ENCODE results near the gene PUM1. TPM values are rescaled to one million over a fixed set of nuclear protein-coding genes. Genes with fewer than 3 reads are reported as not detected.

PUM1 gene
- polyA plus RNA-seq, 12 donors, result 54.4 to 83.6 (median 64.3) TPM; not detected in 1

- no peak for DNase-seq
Observed at GRCh38 chr1:30894508-30894973, 171.0 kb downstream of the PUM1 start.

DNA sequence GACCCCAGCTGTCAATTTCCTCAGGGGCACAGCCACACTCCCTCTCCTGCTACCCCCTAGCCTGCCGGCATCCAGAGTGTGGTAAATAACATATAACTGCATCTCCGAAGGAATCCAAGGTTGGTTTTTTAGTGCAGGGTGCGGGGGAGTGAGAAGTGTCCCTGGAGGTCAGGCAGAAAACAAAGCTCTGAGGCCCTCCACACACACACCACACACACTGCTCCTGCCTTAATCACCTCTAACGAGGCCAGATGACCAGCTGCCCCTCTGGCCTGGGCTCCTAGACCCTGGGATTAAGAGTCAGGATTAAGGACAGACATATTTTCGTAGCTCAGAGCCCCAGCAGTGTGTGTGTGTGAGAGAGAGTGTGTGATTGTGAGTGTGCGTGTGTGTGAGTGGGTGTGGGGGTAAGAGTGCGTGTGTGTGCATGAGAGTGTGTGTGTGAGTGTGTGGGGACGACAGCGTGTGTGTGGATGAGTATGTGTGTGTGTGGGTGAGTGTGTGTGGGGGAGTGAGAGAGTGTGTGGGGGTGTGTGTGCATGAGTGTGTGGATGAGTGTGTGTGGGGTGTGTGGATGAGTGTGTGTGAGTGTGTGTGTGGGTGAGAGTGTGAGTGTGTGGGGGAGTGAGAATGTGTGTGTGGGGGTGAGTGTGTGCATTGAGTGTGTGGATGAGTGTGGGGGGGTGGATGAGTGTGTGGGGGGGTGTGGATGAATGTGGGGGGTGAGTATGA lies 171.6 kb downstream of the PUM1 start:
- no peak for DNase-seq

DNA sequence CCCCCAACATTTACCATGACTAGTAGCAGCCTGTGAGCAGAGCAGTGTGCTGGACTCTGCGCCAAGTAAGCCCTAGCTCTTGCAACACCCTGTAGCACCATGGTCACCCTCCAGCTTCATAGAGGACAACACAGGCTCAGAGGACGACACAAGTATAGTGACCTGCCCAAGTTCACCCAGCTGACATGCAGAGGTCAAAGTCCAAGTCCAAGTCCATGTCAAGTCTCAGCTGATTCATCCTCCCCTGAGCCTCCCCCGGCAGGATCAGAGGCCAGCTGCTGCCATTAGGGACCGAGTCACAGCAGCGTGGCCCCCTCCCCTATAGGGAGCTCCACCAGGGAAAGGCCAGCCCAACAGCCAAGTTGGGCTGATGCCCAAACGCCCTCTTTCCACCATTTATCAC lies 172.8 kb downstream of the PUM1 start:
- no peak for DNase-seq

DNA sequence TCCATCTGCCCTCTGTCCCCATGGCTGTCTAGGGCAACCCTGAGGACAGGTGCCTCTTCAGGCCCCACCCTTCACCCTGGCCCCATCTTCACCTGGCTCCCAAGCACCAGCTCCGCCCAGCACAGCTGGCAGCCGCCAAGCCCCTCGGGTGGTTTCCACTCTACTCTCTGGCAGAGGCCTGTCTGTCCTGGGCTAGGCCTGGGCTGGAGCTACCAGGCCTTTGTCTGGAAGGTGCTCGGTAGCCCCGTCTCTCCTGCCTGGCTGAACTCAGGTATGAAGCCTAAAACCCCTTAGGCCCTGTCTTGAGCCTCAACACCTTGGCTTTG lies 174.3 kb downstream of the PUM1 start:
- DNase-seq, result no peak

GRCh38 chr1:30890502-30891226 lies 174.9 kb downstream of the PUM1 start:
- no peak for DNase-seq

DNA sequence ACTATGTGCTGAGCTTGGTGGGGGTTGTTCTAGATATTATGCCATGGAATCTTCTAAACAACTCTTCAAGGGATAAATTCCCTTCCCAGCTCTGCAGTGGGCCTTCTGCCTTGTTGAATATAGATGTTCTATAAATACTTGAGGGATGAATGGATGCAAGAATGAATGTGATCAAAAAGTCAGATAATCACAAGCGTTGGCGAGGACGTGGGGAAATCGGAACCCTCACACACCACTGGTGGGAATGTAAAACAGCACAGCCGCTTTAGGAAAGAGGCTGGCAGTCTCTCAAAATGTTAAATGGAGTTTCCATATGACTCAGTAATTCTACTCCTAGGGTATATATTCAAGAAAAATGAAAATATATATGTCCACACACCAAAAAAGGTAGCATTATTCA lies 176.0 kb downstream of the PUM1 start:
- no peak for DNase-seq

GRCh38 chr1:30888975-30889374 lies 176.5 kb downstream of the PUM1 start:
- no peak for DNase-seq

GRCh38 chr1:30888391-30888790 lies 177.1 kb downstream of the PUM1 start:
- DNase-seq, result no peak

GRCh38 chr1:30887485-30888315 lies 177.8 kb downstream of the PUM1 start:
- no peak for DNase-seq

DNA sequence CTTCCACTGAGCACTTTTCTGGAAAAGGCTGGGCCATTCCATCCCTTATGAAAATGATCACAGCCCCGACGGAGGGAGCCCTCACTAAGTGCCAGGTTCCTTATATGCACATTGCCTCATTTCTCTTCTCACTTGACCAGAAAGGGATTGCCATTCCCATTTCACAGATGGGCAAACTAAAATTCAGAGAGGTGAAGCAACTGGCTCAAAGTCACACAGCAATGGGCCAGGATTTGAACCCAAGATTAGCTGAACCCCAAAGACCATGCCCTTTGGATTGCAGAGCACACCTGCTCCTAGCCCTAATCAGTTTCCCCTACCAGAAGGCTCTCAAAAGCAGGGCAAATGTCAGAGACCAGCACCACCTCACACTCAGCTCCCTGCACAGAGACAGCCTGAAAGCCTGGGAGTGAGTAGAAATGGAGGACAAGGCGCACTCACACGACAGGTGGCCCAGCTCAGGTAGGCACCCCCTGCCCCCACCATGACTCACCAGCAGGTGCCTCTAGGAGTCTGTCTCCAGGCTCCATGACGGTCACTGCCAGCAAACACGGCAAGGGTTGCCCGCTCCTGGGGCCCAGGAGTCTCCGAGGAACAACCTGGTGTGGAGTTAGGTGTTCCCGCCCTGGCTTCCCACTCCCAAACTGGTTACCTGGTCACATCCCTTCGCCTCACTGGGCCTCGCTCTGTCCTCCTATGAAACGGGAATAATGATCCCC lies 178.6 kb downstream of the PUM1 start:
- DNase-seq, result no peak

DNA sequence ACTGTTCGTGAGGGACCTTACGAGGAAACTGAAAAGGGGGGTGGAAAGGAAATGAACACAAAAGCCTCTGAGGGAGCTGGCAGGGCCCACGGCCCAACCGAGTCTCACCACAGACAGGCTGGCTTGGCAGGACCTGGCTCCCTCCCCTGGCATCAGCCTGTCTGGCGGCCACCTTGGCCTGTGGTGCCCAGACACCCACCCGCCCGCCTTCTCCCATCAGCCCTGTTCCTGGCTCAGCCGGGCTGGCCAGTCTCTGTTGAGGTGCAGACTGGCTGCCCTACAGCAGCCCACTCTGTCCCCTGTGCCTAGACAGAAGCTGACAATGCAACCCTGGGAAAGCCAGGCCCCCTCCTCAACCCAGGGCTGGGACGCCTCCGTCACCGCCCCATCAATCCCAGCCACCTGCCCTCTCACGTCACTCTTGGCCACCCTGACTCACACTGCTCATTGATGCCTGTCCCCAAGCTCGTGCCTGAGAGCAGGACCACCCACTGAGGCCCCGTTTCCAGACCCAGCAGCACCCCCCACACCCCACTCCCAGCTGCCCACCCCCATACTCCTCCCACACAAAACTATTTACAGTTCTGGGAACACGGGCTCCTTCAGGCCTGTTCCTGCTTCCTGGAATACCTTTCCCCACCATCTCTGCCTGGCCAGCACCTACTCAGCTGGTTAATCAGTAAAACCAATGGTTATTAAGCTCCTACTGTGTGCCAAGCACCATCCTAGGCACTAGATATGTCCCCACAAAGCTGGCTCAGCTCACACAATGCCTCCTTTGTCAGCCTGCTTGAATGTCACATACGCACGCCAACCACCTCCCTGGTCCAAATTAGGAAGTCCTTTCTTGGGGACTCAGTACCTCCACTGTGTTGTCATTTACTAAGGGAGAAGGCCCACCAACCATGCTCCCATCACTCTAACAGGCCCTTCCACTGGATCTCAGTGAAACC lies 179.7 kb downstream of the PUM1 start:
- no peak for DNase-seq

GRCh38 chr1:30884723-30885122 lies 180.8 kb downstream of the PUM1 start:
- DNase-seq, result no peak

GRCh38 chr1:30883389-30884172 lies 181.9 kb downstream of the PUM1 start:
- DNase-seq, result no peak

- DNase-seq, result no peak
Observed at GRCh38 chr1:30882678-30883388, 182.7 kb downstream of the PUM1 start.

Other genes starting within 250 kb of the PUM1 start
- 100 to 1,000 TPM in 1 of 12 donors, 10 to 100 TPM in 11; 31.6 to 130 (median 43.9) TPM for gene SDC3, start 157.0 kb downstream of the PUM1 start, polyA plus RNA-seq (ENCODE audit: insufficient read length in 12 of 12)
- gene NKAIN1, start 174.2 kb upstream of the PUM1 start, polyA plus RNA-seq (ENCODE audit: insufficient read length in 12 of 12), result 1 to 10 TPM in 9 of 12 donors, under 1 TPM in 2, not detected in 1; 0.90 to 9.1 (median 1.9) TPM
- 10 to 100 TPM in 11 of 12 donors, not detected in 1; 31.0 to 49.2 (median 42.2) TPM for gene SNRNP40, start 231.1 kb upstream of the PUM1 start, polyA plus RNA-seq (ENCODE audit: insufficient read length in 12 of 12)
- 10 to 100 TPM in 11 of 12 donors, not detected in 1; 21.0 to 49.2 (median 28.9) TPM for gene ZCCHC17, start 231.3 kb upstream of the PUM1 start, polyA plus RNA-seq (ENCODE audit: insufficient read length in 12 of 12)

Measured in muscle of arm (tissue), 12 donors.